ENCODE measurements around the gene TCOF1. TPM values are rescaled to one million over a fixed set of nuclear protein-coding genes. Genes with fewer than 3 reads are reported as not detected.

TCOF1 gene, protein sequence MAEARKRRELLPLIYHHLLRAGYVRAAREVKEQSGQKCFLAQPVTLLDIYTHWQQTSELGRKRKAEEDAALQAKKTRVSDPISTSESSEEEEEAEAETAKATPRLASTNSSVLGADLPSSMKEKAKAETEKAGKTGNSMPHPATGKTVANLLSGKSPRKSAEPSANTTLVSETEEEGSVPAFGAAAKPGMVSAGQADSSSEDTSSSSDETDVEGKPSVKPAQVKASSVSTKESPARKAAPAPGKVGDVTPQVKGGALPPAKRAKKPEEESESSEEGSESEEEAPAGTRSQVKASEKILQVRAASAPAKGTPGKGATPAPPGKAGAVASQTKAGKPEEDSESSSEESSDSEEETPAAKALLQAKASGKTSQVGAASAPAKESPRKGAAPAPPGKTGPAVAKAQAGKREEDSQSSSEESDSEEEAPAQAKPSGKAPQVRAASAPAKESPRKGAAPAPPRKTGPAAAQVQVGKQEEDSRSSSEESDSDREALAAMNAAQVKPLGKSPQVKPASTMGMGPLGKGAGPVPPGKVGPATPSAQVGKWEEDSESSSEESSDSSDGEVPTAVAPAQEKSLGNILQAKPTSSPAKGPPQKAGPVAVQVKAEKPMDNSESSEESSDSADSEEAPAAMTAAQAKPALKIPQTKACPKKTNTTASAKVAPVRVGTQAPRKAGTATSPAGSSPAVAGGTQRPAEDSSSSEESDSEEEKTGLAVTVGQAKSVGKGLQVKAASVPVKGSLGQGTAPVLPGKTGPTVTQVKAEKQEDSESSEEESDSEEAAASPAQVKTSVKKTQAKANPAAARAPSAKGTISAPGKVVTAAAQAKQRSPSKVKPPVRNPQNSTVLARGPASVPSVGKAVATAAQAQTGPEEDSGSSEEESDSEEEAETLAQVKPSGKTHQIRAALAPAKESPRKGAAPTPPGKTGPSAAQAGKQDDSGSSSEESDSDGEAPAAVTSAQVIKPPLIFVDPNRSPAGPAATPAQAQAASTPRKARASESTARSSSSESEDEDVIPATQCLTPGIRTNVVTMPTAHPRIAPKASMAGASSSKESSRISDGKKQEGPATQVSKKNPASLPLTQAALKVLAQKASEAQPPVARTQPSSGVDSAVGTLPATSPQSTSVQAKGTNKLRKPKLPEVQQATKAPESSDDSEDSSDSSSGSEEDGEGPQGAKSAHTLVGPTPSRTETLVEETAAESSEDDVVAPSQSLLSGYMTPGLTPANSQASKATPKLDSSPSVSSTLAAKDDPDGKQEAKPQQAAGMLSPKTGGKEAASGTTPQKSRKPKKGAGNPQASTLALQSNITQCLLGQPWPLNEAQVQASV (N-terminal part only)
- 10 to 100 TPM; 21.7 to 71.2 (median 30.4) TPM for total RNA-seq

DNA sequence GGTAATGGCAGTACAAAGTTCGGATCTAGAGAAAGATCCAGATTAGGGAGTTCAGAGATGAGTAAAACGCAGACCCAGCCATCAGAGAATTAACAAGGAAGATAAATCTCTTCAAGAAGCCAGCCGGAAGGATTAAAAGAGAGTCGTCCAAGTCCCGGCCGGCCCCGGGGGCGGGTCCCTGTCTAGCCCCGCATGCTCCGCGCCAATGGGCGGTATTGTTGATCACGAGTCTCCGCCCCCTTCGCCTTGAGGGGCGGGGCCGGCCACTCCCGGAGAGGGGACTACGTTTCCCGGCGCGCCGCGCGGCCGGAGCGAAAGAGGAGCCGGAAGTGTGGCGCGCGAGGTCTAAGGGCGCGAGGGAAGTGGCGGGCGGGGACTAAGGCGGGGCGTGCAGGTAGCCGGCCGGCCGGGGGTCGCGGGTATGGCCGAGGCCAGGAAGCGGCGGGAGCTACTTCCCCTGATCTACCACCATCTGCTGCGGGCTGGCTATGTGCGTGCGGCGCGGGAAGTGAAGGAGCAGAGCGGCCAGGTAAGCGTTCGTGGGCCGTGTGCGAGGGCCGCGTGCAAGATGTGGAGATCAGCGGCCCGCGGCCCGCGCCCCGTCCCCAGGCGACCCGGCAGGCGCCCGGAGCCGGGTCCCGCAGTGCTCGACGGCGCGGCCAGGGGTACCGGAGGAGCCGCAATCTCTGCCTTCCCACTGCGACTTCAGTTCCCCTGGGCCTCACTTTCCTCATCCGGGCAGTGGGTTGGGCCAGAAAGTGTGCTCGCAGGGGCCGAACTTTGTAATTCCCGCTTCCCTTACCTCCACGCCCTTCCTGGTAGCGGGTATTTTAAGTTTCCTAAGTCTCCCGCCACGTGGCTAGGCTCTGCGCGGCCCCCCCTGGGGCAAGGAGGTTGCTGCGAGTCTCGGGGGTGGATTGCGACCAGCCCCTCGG is at the start of gene TCOF1:
Gene TCOF1, plus strand, starts transcription at position 372 of the 935 bp plus-strand sequence. Its CDS starts 50 bp downstream, at position 422.
- ATAC-seq (ENCODE audit: low FRiP score in 2 of 2) (peak; percentile 98 to 99), DNase-seq (peak; percentile 98 to 100)
- peak within 1 kb of the TSS; percentile 65 to 88 (median 82) for H3K4me3 ChIP-seq
- H3K36me3 ChIP-seq = peaks cover 5 to 19% (median 15%) of the 10 kb centered on the region in 4 donors
- no peaks in the 10 kb centered on the region for H3K9me3 ChIP-seq
- H3K27ac ChIP-seq = peak within 1 kb of the TSS; percentile 25 to 72 (median 46)
- peak; percentile 19 to 61 for TF ChIP-seq POLR2AphosphoS5 (IDR thresholded peaks at IDR 0.05)
- TF ChIP-seq POLR2A (IDR thresholded peaks at IDR 0.05) = peak in 1 of 4 donors; percentile 59
- TF ChIP-seq EP300 (IDR thresholded peaks at IDR 0.05) = peak in 1 of 4 donors; percentile 6
- TF ChIP-seq, protein P1, sequence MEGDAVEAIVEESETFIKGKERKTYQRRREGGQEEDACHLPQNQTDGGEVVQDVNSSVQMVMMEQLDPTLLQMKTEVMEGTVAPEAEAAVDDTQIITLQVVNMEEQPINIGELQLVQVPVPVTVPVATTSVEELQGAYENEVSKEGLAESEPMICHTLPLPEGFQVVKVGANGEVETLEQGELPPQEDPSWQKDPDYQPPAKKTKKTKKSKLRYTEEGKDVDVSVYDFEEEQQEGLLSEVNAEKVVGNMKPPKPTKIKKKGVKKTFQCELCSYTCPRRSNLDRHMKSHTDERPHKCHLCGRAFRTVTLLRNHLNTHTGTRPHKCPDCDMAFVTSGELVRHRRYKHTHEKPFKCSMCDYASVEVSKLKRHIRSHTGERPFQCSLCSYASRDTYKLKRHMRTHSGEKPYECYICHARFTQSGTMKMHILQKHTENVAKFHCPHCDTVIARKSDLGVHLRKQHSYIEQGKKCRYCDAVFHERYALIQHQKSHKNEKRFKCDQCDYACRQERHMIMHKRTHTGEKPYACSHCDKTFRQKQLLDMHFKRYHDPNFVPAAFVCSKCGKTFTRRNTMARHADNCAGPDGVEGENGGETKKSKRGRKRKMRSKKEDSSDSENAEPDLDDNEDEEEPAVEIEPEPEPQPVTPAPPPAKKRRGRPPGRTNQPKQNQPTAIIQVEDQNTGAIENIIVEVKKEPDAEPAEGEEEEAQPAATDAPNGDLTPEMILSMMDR (IDR thresholded peaks at IDR 0.05) = no peak
- peaks cover 8 to 21% (median 10%) of the 10 kb centered on the region in 4 donors for H3K4me1 ChIP-seq
- H3K27me3 ChIP-seq = no peaks in the 10 kb centered on the region
- WGBS, 2 donors = 0 to 1% methylated on average over 13 to 41 of the region's 90 CpGs

DNA sequence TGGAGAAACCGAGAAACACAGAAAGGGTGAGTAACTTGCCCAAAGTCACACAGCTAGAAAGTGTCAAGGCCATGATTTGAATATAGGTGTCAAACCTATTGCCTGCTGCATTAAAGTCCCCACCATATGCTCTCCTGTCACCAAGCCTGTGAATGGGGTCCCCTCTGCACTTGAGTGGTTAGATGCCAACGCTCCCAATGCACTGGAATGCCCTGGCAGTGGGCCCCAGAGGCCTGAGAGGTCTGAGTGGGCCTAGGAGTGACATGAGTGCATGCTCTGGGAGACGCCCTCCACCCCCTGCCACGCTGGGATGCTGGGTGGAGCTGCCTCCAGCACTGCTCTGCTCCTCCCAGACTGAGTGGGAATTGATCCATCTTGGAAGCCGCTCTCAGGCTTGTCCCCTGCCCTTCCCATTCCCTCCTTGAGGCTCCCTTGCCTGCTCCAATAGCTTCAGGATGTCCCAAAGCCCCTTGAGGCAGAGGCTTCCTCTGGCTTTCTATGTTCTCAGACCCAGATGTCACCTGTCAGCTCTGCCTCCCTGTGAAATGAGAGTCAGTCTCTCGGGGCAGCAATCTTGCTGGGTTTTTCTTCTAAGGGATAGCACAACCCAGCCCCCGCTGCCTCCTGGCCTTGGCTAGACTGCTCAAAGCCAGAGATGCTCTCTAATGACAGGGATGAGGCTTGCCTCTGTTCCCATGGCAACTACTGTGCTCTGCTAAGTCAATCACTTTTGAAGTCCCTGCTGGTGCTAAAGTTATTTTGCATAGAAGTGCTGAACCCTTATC is 48.2 kb upstream of the TCOF1 start:
- Histone ChIP-seq H3K27me3 (no peaks in the 10 kb centered on the region), H3K27ac (no peak overlapping the region), H3K4me1 (no peaks in the 10 kb centered on the region), H3K4me3 (no peak overlapping the region), H3K36me3 (no peaks in the 10 kb centered on the region), H3K9me3 (no peaks in the 10 kb centered on the region)
- no peak for DNase-seq
- peak in 1 of 2 donors; percentile 58 for ATAC-seq (ENCODE audit: low FRiP score in 2 of 2)
- no peak for TF ChIP-seq POLR2A (IDR thresholded peaks at IDR 0.05)
- TF ChIP-seq EP300 (IDR thresholded peaks at IDR 0.05) = no peak
- TF ChIP-seq, protein P1 (IDR thresholded peaks at IDR 0.05) = no peak
- no peak for TF ChIP-seq POLR2AphosphoS5 (IDR thresholded peaks at IDR 0.05)
- 64 to 85% methylated on average over 3 to 7 of the region's 7 CpGs for WGBS, 2 donors

DNA sequence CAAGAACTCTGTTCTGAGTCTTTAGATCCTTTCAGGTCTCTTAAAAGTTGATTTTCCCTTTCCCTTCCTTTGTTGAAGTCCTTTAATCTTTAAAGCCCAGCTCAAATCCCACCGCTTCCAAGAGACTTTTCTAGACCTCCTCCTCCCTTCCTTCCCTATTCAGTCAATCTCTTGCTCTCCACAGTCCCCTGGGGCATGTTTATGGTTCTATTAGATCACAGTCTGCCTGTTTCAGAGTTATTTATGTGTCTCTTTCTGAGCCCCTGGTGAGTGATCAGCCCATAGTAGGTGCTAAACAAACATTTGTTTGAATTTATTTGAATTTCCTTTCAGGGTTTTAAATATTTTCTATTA is 47.6 kb upstream of the TCOF1 start:
- no peaks in the 10 kb centered on the region for H3K36me3 ChIP-seq
- DNase-seq (no peak), ATAC-seq (ENCODE audit: low FRiP score in 2 of 2) (no peak)
- H3K4me3 ChIP-seq = no peak overlapping the region
- 71 to 89% methylated on average over 1 of the region's 1 CpG for WGBS, 2 donors
- TF ChIP-seq EP300 (IDR thresholded peaks at IDR 0.05) (no peak), POLR2A (IDR thresholded peaks at IDR 0.05) (no peak), POLR2AphosphoS5 (IDR thresholded peaks at IDR 0.05) (no peak)
- TF ChIP-seq, protein P1 (IDR thresholded peaks at IDR 0.05) = no peak
- H3K4me1 ChIP-seq = no peaks in the 10 kb centered on the region
- H3K27me3 ChIP-seq = no peaks in the 10 kb centered on the region
- H3K9me3 ChIP-seq = no peaks in the 10 kb centered on the region
- no peak overlapping the region for H3K27ac ChIP-seq
